ENCODE data around the gene VPS9D1.

DNA sequence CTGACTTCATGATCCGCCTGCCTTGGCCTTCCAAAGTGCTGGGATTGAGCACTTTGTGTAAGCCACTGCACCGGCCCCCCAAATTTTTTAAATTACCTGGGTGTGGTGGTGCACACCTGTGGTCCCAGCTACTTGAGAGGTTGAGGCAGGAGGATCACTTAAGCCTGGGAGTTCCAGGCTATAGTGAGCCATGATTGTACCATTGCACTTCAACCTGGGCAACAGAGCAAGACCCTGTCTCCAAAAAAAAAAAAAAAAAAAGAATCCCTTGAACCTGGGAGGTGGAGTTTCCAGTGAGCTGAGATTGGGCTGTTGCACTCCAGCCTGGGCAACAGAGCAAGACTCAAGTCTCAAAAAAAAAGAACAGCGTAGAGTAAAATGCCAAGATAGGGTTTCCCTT is 15.9 kb upstream of the VPS9D1 start:
- no peak for TF ChIP-seq CTCF (IDR thresholded peaks at IDR 0.05)
- TF ChIP-seq REST (IDR thresholded peaks at IDR 0.05; ENCODE audit: insufficient read depth in 1 of 2, low read depth in 2 of 2, low read length in 1 of 2) = no peak
- TF ChIP-seq POLR2AphosphoS5 (IDR thresholded peaks at IDR 0.05; ENCODE audit: low read depth, low read length) = no peak
- TF ChIP-seq SIN3A (IDR thresholded peaks at IDR 0.05; ENCODE audit: borderline replicate concordance, insufficient read depth, low read depth, low read length) = no peak
